NCI-H446 (cell line): ENCODE data around the gene MXD4.

ENCODE experiments used
- DNase-seq, 2 experiments: peaks; one replicate each; lab custom pipeline; 2025; lab: John Stamatoyannopoulos, UW

MXD4 gene

DNA sequence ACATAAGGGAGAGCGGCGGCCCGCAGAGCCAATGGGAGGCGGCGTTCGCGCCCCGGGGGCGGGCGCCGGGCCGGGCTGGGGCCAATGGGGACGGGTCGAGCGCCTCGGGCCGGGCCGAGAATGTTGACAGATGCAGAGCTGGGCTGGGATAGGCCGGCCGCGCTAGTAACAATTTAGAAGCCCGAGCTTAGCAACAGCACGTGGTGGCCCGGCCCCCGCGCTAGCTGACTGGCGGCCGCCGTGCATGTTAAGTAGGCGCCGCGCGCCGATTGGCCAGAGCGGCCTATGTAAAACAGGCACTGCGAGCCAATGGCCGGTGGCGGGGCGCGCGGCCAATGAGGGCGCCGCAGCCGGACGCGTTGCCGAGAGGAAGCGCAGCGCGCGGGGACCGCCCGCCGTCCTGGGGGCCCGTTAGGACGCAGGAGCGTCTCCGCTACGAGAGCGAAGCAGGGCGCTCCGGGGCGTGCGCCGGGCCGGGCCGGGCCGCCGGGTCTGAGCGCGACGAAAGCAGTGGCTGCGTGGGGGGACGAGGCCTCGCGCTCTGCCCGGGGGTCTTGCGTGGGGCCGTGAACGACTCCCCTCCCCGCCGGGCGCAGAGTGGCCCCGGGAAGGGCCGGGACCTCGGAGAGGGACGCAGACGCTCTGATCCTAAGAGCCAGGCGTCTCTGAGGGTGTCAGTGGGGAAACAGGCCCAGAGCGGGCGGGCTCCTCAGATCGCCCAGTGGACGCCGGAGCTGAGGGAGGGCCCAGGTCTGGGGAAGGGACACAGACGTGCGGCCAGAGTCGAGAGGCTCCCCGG, 435 bp upstream of the MXD4 start:
- DNase-seq = peak; percentile 84 to 98

DNA sequence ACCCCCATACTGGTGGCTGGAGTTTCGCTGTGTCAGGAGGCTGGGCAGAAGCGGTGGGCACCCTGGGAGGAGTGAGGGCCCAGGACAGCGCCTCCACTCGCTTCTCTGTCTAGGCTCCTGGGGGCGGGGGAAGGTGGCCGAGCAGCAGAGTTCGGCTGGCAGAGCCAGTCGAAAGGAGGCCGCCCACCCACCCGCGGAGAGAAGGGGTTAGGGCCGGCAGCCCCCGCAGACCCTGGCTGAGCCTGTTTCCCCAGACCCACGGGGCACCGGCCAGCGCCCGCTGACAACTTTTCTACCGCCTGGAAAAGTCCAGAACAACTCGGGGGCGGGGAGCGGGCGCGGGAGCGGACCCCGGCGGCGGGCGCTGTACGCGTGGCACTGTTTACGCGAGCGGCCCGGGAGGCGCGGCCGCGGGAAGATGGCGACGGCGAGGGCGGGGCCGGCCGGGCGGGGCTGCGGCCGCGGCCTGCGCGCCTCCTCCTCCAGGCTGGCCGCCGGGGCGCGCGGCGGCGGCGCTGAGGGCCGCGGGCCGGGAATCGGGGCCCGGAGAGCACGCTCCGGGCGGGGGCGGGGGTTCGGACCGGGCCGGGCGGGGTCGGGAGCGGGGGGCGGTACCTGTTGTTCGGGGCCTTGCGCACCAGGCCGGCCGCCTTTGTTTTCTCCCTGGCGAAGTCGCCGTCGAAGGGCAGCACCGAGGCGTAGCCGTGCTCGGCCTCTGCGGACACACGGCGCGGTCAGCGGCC, 628 bp downstream of the MXD4 start:
- DNase-seq = peak in 1 of 2 experiments; percentile 31

DNA sequence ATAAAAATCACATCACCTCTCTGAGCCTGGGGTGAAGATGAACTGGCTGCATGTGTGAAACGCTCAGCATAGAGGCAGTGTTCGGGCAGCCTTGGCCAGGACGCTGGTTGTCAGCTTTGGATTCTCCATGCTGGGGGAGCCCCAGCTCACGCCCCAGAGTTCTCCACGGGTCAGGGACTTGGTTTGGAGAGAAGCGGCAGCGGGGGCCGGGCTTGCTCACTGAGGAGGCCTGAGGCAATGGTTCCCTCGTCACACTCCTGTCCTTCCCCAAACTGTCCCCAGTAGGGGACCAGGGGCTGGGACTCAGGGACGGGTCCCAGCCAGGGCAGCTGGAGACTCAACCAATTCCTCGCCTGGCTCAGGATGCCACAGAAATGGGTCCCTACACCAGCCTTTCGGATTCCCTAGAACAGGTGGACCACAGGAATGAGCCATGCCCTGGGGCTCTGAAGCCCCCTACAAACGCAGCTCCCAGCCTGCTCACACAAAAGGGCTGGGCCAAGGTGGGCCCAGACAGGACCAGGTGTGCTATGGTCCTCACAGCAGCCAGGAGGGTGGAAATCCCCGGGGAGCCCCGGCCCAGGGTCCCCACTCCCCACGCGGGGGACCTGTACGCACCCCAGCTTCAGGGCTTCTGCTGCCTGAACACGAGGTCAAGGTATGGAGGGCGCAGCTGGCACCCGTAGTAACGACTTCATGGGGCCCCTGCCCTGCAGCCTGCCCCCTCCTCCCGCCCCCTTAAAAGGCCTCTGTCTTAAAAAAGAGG, 1.4 kb downstream of the MXD4 start:
- DNase-seq = no peak

DNA sequence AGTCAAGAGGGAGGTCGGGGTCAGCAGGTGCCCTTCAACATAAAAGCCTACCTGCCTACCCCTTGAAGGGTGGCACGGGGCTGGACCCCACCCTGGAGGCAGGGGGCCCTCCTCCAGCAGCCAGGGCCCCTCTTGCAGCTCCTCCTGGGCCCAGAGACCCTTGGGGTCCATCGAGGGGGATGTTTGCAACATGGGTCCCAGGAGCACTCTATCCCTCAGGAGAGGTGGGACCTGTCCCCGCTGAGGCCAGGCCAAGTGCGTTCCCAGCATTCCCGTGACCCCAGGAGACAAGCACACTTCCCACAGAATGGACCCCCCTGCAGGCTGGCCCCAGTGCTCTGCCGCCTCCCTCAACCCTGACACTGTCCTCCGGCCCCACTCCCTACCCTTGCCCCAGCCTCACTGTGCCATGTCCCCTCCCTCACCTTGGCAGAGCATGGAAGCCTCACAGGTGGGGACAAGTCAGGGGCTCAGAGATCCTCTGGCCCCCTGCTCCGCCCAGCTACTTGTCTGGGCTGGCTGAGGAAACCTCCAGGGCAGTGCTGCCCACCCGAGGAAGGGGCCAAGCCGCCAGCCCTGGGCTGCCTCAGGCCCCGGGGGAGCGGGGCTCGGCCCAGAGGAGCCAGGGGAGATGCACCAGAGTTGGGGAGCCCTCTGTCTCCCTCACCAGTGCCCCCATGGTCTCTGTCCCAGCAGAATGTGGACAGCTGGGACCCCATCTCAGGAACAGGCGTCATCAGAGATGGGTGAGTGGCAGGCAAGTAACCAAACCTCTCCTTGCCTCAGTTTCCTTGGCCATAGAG, 2.2 kb downstream of the MXD4 start:
- no peak for DNase-seq

DNA sequence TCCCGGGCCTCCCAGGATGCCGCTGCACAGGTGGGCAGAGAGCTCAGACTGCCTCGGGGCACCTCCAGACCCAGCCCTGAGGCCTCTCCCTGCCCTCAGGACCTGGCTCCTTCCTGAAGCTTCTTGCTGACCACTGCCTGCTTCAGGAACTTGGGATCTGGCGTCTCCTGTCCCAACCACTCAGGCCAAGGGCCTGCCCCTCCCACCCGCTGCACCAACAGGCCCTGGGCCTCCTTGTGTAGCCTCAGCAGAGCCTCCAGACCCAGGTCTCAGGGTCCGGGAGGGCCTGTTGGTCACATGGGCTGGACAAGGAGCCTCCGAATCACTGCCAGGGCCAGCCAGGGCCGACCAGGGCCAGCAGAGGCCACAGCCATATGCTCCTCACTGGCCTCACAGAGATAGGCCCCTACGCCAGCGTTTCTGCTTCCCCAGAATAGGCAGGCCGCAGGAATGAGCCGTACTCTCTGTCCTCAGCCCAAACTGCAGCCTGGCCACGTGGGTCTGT, 2.8 kb downstream of the MXD4 start:
- no peak for DNase-seq

DNA sequence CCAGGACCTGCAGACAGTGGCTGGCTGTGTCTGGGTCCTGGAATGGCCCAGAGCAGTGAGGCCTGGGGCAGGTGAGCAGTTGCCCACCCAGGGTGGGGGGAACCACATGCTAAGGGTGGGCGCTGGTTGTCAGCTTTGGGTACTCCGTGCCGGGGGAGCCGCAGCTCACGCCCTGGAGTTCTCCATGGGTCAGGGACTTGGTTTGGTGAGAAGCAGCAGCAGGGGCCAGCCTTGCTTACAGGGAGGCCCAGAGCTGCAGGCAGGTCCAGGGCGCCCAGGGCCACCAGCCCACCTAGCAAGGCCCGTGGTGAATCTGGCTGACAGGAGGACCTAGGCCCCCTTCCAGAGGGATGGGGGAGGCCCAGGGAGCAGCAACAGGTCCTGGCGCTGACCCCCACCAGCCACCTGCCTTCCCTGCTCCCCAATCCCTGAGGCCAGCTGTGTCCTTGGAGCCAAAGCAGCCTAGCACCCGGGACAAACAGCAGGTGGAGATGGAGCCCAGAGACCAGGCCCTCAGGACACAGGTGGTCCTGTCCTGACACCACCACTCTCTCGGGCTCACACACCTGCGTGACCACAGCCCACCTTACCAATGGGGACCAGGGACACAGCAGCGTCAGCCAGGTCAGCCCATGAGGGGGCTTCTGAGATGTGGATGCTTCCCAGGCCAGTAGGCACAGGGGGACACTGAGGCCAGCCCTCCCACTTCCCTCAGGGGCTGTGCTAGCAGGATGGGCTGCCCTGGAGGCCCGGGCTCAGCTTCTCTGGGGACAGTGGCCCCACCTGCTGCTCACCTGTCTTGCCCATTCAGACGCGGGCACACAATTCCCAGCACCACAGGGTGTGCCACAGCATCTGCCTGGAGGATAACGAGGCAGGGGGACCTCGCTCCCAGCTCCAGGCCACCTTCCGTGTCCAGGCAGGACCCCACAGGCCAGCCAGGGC, 3.5 kb downstream of the MXD4 start:
- DNase-seq = no peak

DNA sequence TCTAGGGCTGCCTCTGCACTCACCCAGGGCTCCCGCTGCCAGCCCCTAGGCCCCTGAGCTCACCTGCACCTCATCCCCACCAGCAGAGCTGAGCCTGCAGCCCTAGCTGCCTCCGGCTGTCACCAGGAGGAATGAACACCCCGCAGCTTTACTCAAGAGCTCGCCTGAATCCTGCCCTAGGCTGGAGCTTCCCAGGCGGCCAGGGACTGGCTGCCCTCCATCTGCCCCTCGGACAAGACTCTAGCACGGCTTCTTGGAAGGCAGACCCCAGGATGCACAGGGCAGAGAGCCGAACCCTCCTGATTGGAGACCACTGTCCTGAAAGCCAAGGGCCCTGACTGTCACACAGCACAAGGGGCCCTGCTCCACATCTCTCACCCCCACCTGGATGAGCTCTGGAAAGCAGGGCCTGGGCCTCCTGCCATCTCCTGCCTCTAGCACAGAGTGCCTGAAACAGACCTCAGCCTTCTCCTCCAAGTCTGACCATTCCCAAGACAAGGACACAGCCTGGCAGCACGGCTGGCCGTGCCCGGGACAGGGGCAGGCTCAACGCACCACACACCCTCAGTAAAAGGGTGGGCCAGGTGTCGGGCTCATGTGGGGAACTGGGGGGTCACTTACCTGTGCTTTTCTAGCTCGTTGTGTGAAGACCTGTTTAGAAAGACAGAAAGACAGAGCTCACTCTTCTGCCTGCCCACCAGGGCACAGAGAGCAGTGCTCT, 4.4 kb downstream of the MXD4 start:
- DNase-seq = no peak

DNA sequence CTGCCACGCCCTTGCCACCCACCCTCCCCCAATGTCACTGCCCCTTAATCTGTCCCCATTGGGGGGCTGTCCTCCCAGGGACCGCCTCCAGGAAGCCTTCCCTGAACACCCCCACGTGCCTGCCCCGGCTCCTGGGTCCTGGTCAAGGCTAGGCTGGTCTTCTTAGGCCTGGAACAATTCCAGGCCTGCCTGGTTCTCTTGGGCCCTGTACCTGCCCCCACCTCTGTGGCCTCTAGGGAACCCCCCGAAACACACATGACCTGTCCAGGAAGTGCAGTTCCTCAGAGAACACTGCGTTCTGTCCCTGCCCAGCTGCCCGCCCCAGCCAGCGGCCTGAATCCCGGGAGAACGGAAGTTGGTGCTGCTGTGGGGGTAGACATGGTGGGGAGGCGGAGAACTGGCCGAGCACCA, 5.1 kb downstream of the MXD4 start:
- no peak for DNase-seq

DNA sequence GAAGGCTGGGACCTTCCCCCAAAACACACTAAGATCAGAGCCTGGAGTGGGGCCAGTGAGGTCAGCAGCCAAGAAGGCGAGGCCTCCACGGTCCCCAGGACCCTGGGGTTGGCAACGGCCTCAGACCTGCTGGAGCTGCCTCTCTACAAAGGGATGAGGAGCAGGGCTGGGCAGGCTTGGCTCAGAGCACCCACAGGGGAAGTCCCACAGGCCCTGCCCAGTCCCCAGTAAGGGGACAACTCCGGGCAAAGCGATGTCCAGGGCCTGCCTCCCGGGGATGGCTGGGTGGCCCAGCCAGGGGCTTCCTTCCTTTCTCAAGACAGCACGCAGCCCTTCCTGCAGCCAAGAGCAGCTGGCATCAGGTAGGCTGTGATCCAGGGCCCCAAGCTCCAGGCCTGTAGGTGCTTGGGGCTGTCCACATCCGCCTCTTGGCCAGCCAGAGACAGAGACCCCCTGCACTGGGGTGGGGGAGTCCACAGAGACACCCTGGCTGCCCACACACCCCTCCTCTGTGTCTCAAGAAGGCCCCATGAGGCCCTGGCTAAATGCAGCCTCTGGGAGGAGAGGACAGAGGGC, 5.7 kb downstream of the MXD4 start:
- no peak for DNase-seq

DNA sequence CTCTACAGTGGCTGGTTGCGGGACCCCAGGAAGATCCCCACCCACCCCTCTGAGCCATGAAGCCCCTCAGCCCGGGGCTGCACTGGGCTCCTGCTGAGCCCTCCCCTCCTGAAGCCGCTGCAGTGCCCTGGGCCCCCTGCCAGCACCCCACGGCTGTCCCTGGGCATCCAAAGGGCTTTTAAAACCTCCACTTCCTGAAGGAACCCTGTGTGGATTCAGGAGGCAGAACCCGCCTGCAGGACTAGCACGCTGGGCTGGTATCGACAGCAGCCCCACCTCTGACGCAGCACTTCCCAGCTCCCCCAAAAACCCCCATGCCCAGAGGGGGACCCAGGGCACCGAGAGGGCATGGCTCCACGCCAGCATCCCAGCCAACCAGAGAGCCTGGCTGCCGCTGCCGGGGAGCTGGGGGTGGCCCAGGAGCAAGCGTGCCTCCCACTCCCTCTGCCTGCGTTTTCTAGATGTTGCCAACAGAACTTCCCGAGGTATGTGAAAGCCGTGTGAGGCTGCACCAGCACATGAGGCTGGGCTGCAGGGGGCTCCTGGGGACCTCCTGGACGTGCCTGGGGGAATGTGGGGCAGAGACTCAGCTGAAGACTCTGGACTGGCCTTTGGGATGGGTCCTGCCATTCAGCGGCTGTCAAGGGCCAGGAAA, 6.3 kb downstream of the MXD4 start:
- no peak for DNase-seq

DNA sequence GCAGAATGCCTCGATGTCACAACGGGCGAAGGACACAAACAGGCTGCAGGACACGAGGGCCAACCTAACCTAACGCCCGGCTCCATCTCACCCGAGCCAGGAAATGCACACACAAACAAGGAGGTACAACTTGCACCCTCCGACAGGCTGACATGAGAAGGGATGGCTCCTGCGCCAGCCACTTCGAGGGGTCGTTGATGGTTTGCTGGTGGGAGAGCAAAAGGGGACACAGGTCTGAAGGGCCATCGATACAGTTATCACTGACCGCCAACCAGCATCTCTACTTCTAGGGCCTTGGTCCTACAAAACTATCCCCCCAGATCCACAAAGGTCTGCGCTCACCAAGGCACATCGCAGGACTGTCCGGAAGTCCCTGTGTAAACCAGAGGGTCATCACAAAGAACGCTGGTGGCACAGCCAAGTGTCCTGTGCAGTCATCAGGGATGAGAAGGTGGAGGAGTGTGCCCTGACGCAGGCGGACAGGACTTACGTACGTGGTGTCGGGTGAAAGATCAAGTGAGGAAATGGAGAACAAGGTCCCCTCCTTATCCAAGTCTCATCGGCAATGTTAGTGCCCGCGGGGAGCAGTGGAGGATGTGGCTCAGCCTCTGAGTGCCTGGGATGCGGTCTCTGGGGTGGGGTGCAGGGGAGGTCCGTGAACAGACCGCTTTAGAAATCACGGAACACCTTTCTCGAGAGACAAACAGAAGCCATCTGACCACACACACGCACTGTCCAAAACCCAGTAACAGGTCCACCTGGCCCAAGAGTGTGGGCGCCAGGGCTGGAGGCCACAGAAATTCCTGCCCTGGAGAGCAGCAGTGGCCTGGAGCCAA, 7.0 kb downstream of the MXD4 start:
- DNase-seq = no peak

DNA sequence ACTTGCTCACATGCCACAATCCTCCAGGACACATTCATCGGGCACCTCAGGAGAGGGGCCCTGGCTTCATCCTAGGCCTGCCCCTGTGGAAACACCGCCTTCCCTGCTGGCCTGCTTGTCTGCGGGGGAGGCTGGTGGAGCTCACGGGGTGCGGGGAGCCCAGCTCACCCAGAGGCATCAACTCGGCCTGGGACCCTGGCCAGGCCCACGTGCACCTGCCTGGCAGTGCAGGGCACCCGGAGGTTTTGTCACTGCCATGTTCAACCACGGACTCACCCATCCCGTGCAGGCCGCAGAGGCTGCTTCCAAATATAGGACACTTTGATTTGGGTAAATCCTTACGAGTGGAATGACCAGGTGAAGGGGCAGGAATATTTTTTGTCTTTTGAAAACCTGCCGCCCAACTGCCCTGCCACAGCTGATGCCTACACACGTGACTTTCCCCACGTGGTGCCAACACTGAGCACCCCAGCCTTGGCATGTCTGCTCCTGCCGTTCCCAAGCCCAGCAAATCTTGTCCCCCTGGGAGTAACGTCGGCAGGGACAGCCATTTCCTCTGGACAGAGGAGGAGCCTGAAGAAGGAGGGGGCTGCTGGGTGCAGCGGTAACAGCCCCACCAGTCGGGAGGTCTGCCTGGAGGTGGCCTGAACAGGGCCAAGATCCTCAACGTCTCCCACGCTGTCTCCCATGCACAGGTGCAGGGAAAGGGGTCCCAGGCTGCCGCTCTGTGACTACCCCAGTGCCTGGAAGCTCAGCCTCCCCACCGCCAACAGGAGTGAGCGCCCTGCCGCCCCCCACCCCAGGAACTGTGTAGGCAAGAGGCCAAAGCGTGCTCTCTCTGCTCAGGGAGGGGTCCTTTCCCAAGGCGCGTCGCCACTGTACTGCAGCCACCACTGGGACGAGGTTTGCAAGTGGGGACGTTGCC, 8.5 kb downstream of the MXD4 start:
- no peak for DNase-seq

DNA sequence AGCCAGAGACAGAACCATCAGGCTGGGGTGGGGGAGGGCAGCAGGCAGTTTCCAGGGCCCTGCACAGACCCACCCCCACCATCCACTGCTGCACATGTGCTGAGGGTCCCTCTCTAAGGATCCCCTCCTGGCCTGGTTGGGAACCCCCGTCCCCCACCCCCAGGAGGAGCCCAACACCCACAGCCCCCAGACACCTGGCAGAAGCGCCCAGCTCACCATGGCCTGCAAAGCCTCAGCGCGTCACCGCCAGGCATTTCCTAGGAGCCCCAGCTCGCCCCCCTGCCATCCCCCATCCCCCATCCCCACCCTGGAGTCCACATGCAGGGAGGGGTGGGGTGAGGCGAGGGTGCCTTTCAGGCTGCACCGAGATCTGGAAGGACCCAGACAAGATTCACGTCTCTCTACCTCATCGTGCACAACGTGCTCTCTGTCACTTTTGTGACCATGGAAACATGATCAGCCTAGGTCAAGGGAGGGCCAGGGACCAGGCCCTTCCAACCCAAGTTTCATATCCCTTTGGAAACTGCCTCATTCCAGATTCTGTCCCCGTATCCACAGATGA, 9.3 kb downstream of the MXD4 start:
- DNase-seq = no peak

DNA sequence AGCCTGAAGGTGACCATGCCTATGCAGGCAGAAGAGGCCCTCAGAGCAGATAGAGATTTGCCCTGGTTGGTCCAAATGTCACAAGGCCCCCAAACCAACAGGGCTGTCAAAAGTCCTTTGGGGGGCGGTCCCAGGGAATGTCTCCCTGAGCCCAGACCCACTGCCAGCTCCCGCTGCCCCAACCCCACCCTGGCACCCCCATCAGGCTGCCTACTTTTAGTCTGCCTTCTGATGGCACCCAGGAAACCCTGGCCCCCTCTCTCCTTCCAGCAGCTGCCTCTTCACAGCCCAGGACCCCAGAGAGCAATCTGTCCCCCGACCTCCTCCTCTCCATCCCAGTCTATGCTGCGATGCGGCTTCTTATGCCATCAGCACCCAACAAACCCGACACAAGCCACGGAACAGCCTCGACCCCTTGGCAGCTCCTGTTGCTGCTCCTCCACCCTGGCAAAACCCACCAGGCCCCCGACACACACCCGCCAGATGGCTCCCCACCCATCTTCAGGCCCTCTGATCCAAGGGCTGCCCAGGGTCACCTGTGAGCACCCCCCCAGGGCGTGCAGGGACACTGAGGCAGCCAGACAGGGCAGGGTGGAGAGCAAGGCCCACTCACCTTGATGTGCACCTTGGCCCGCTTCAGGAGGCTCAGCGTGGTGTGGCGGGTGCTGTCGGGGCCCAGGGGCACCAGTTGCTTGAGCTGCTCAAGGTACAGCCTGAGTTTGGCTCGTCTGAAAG, 9.9 kb downstream of the MXD4 start:
- no peak for DNase-seq

DNA sequence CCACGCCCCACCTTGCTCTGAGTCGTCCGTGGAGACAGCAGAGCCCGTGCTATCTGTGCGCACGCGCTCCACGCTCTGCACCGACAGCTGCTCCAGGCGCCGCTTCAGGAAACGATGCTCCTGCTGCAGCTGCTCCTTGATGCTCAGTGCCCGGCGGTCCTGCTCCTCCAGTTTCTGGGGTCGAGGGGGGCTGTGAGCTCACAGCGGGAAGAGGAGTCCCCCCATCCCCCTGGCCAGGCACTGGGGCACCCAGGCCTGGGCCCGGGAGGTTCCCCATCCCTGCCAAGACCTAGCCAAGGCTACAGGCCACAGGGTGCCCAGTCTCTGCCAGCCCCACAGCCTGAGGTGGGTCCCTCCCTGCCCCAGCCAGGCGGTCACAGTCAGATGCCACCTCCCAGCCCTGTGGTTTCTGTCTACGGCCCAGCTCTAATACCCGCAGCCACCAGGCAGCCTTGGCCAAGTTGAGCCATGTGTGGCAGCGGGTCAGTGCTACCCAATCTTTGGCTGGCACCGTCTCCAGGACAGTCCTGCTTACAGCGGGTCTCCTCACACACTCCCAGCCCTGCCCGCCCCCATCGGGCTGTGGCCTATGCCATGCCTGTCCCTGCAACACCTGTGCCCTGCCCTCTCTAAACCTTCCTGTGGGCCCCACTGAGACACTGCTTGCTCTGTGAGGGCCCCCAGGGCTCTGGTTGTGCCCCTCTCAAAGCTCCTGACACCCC, 10.7 kb downstream of the MXD4 start:
- no peak for DNase-seq
